GM06990 (cell line): ENCODE measurements around the gene DOCK2.
"Not testable (repeated sequence)": the region's sequence is repeated elsewhere in the genome, so short reads cannot be mapped to it uniquely, and the experiment has no call there.

Experiments
- DNase-seq: peaks from one replicate; pipeline ENCODE4 v3.0.0-alpha.2; 2011; ENCODE audit not compliant: insufficient read length; ENCODE audit errors: extremely low read depth
- H3K27me3 ChIP-seq: replicated peaks from 2 replicates; pipeline ENCODE4 v1.6.0; 2011; ENCODE audit warnings: low read length; ENCODE audit not compliant: control insufficient read depth, insufficient read depth
- H3K36me3 ChIP-seq: 2 replicates; pipeline ENCODE4 v1.5.1; 2011; ENCODE audit warnings: low read length; ENCODE audit not compliant: control insufficient read depth, insufficient read depth
- H3K4me3 ChIP-seq: replicated peaks from 2 replicates; pipeline ENCODE4 v1.5.1; 2011; ENCODE audit warnings: low read depth, mild to moderate bottlenecking, control low read depth, low read length
- CTCF ChIP-seq: IDR thresholded peaks from 2 replicates; pipeline ENCODE4 v1.5.1; 2011; ENCODE audit warnings: low read length, control low read depth, mild to moderate bottlenecking, inconsistent platforms; ENCODE audit not compliant: insufficient read depth, poor library complexity, severe bottlenecking

Gene DOCK2

GRCh38 chr5:169944115-169944514, 307.0 kb downstream of the DOCK2 start:
- no peak for DNase-seq
- H3K36me3 ChIP-seq = peaks cover 4% of the 10 kb centered on the region
- no peak overlapping the region for H3K4me3 ChIP-seq
- TF ChIP-seq CTCF = no peak
- H3K27me3 ChIP-seq = no peaks in the 10 kb centered on the region

GRCh38 chr5:169944922-169945680, 308.0 kb downstream of the DOCK2 start:
- Histone ChIP-seq H3K4me3 (no peak overlapping the region), H3K27me3 (no peaks in the 10 kb centered on the region), H3K36me3 (peaks cover 4% of the 10 kb centered on the region)
- no peak for TF ChIP-seq CTCF
- DNase-seq = no peak

- no peaks in the 10 kb centered on the region for H3K27me3 ChIP-seq
- H3K36me3 ChIP-seq = peaks cover 5% of the 10 kb centered on the region
- H3K4me3 ChIP-seq = no peak overlapping the region
- TF ChIP-seq CTCF = no peak
- DNase-seq = no peak
Observed at GRCh38 chr5:169945831-169946261, 308.8 kb downstream of the DOCK2 start.

- TF ChIP-seq CTCF = no peak
- no peak overlapping the region for H3K4me3 ChIP-seq
- H3K27me3 ChIP-seq = no peaks in the 10 kb centered on the region
- peaks cover 5% of the 10 kb centered on the region for H3K36me3 ChIP-seq
- no peak for DNase-seq
Observed at GRCh38 chr5:169946743-169947295, 309.7 kb downstream of the DOCK2 start.

GRCh38 chr5:169950333-169950732, 313.3 kb downstream of the DOCK2 start:
- no peak for TF ChIP-seq CTCF
- Histone ChIP-seq H3K4me3 (no peak overlapping the region), H3K27me3 (no peaks in the 10 kb centered on the region), H3K36me3 (peaks cover 7% of the 10 kb centered on the region)
- DNase-seq = no peak

- not testable (repeated sequence) for H3K4me3 ChIP-seq, H3K27me3 ChIP-seq, H3K36me3 ChIP-seq, DNase-seq
Observed at GRCh38 chr5:169953196-169953595, 316.1 kb downstream of the DOCK2 start.
